ENCODE results near the gene MSH5. TPM values are rescaled to one million over a fixed set of nuclear protein-coding genes. Genes with fewer than 3 reads are reported as not detected.

The MSH5 gene
- total RNA-seq, 1 experiment from 2014 or later = 22.7 TPM

DNA sequence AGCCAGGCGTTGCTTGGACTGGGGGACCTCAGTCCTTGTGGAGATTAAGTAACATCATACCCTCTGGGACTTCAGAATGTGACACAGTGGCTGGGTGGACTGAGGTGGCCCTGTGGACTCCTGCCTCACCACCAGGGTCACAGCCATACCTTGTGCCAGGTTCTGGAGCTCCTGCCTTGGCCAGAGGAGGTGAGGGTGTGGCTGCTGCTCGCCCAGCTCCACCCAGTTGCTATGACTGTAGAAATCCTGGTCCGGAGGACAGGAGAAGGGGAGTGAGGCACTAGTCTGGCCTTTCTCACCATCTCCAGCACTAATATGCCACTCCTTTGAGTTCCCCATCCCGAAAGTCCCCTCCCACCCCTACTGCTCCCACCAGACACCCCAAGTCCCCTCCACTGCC is 35.4 kb downstream of the MSH5 start:
- POLR2A ChIA-PET (ENCODE audit: unreplicated experiment) = interaction anchor here (0.6 kb wide), 1 partner anchor 52 kb away, joined by 3 read pairs; the partner anchor contains the start of gene HSPA1B
- Histone ChIP-seq H3F3A (ENCODE audit: low read length, unreplicated experiment) (peaks cover 3% of the 10 kb centered on the region), H3K4me2 (ENCODE audit: low read length) (no peak overlapping the region), H2AFZ (ENCODE audit: low read length) (no peak overlapping the region), H3K9ac (ENCODE audit: low read length) (no peak overlapping the region), H3K4me1 (ENCODE audit: insufficient read depth, low read length) (peaks cover 29% of the 10 kb centered on the region), H3K36me3 (ENCODE audit: low read depth, low read length) (peaks cover 18% of the 10 kb centered on the region; the same call in 1 of the 2 replicates), H3K9me2 (replicated peaks; ENCODE audit: low read length) (no peaks in the 10 kb centered on the region), H4K20me1 (ENCODE audit: low read length) (no peaks in the 10 kb centered on the region), H3K27ac (ENCODE audit: low read length) (no peak overlapping the region; the same call in 1 of the 2 replicates), H3K4me3 (ENCODE audit: low read length) (no peak overlapping the region), H3K27me3 (ENCODE audit: low read length) (no peaks in the 10 kb centered on the region), H3K9me3 (ENCODE audit: low read length) (no peaks in the 10 kb centered on the region), H3K79me2 (ENCODE audit: low read length) (no peaks in the 10 kb centered on the region)
- peak; percentile 36 for ATAC-seq
- TF ChIP-seq CTCF (conservative IDR thresholded peaks at IDR 0.05; ENCODE audit: low read depth, low read length) (no peak), EZH2 (IDR thresholded peaks at IDR 0.05; ENCODE audit: low read length, unreplicated experiment) (no peak), EZH2phosphoT487 (IDR thresholded peaks at IDR 0.05; ENCODE audit: borderline replicate concordance, low read length) (no peak)
- no TSS peak for BruUV-seq (replicated peaks)
- intact Hi-C loops (cut with micrococcal nuclease) = no loop called here
- DNase-seq = peak; percentile 54
- CTCF ChIA-PET = interaction anchor here (0.7 to 0.9 kb wide), 2 partner anchors 40 to 52 kb away, joined by 3 read pairs; partner anchors contain the start of gene HSPA1A

DNA sequence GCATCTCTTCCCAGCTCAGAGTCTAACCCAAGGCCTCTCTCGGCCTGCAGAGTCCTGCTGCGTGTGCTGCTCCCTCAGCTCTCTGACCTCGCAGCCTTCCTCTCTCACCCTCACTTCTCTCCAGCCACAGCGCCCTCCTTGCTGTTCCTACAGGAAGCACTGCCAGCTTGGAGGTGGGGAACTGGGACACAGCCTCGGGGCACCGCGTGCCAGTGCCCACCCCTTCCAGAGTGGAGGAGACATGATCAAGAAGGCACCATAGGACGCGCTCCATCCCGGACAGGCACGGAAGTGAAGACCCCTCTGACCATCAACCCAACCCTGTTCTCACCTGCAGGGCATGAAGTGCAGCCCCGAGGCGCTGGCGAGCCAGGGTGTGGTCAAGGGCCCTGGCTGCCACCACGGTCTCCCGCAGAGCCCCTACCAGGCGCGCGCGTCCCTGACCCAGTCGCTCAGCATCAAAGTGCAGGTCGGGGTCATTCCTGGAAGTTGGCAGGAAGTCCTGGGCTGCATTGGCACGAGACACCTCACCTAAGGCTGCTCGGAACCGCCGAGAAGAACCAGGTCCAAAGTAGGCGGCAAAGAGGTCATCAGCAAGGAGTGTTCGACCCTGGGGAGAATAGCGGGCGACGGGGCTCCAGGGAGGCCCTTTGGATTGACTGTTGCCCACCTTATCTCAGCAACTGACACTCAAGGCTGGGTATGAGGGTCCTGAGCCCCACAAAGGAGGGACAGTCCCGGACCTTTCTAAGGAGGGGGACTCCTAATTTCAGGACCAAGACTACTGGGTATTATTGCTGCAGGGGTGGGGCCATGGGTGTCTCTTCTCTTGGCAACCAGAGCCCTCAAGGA is 36.1 kb downstream of the MSH5 start:
- no TSS peak for BruUV-seq (replicated peaks)
- H3K27ac ChIP-seq (ENCODE audit: low read length) = peak overlapping the region; percentile 69
- H3K4me3 ChIP-seq (ENCODE audit: low read length) = no peak overlapping the region
- H3K4me2 ChIP-seq (ENCODE audit: low read length) = peak overlapping the region; percentile 79
- H2AFZ ChIP-seq (ENCODE audit: low read length) = no peak overlapping the region
- ChIA-PET CTCF (interaction anchor here (0.9 kb wide), 1 partner anchor 51 kb away, joined by 3 read pairs; no protein-coding TSS in a partner anchor), POLR2A (ENCODE audit: unreplicated experiment) (no interaction called here)
- no peak for ATAC-seq
- intact Hi-C loops (cut with micrococcal nuclease) = no loop called here
- peaks cover 29% of the 10 kb centered on the region for H3K4me1 ChIP-seq (ENCODE audit: insufficient read depth, low read length)
- H3F3A ChIP-seq (ENCODE audit: low read length, unreplicated experiment) = peaks cover 3% of the 10 kb centered on the region
- no peaks in the 10 kb centered on the region for H3K79me2 ChIP-seq (ENCODE audit: low read length)
- H3K9me2 ChIP-seq (replicated peaks; ENCODE audit: low read length) = no peaks in the 10 kb centered on the region
- no peaks in the 10 kb centered on the region for H3K27me3 ChIP-seq (ENCODE audit: low read length)
- no peaks in the 10 kb centered on the region for H3K9me3 ChIP-seq (ENCODE audit: low read length)
- TF ChIP-seq EZH2 (IDR thresholded peaks at IDR 0.05; ENCODE audit: low read length, unreplicated experiment) (no peak), CTCF (conservative IDR thresholded peaks at IDR 0.05; ENCODE audit: low read depth, low read length) (no peak), EZH2phosphoT487 (IDR thresholded peaks at IDR 0.05; ENCODE audit: borderline replicate concordance, low read length) (no peak)
- no peak for DNase-seq
- no peaks in the 10 kb centered on the region for H4K20me1 ChIP-seq (ENCODE audit: low read length)
- H3K9ac ChIP-seq (ENCODE audit: low read length) = no peak overlapping the region
- H3K36me3 ChIP-seq (ENCODE audit: low read depth, low read length) = peaks cover 24% of the 10 kb centered on the region; the same call in 1 of the 2 replicates
